ENCODE data around the gene DSCAML1. TPM values are rescaled to one million over a fixed set of nuclear protein-coding genes. Genes with fewer than 3 reads are reported as not detected.

DSCAML1 gene
- total RNA-seq, 4 donors from 2014 or later: 0.54 to 1.8 (median 0.99) TPM

GRCh38 chr11:117392001-117392690 lies 404.9 kb downstream of the DSCAML1 start:
- Histone ChIP-seq H3K36me3 (peaks cover 57 to 66% of the 10 kb centered on the region in 2 donors), H3K9me3 (no peaks in the 10 kb centered on the region), H3K4me1 (no peaks in the 10 kb centered on the region), H3K27ac (no peak overlapping the region), H3K27me3 (no peaks in the 10 kb centered on the region), H3K4me3 (replicated peaks in 1 of 3) (no peak overlapping the region)
- TF ChIP-seq POLR2A (IDR thresholded peaks at IDR 0.05) (no peak), CTCF (IDR thresholded peaks at IDR 0.05) (no peak)
- DNase-seq: no peak
- intact Hi-C loops (cut with DNase I): no loop called here
- 90% methylated on average over 9 to 10 of the region's 12 CpGs for WGBS, 2 donors

GRCh38 chr11:117391181-117391580 lies 405.8 kb downstream of the DSCAML1 start:
- Histone ChIP-seq H3K4me1 (no peaks in the 10 kb centered on the region), H3K9me3 (no peaks in the 10 kb centered on the region), H3K27me3 (no peaks in the 10 kb centered on the region), H3K36me3 (peaks cover 57 to 64% of the 10 kb centered on the region in 2 donors), H3K4me3 (replicated peaks in 1 of 3) (no peak overlapping the region), H3K27ac (no peak overlapping the region)
- WGBS, 2 donors: 93 to 95% methylated on average over 8 of the region's 8 CpGs
- TF ChIP-seq POLR2A (IDR thresholded peaks at IDR 0.05) (no peak), CTCF (IDR thresholded peaks at IDR 0.05) (no peak)
- DNase-seq: no peak
- intact Hi-C loops (cut with DNase I): no loop called here

GRCh38 chr11:117390743-117391142 lies 406.3 kb downstream of the DSCAML1 start:
- Histone ChIP-seq H3K36me3 (peaks cover 55 to 63% of the 10 kb centered on the region in 2 donors), H3K4me3 (replicated peaks in 1 of 3) (no peak overlapping the region), H3K4me1 (no peaks in the 10 kb centered on the region), H3K27ac (no peak overlapping the region), H3K9me3 (no peaks in the 10 kb centered on the region), H3K27me3 (no peaks in the 10 kb centered on the region)
- TF ChIP-seq POLR2A (IDR thresholded peaks at IDR 0.05) (no peak), CTCF (IDR thresholded peaks at IDR 0.05) (no peak)
- intact Hi-C loops (cut with DNase I): no loop called here
- no peak for DNase-seq
- WGBS, 2 donors: 87 to 97% methylated on average over 8 of the region's 8 CpGs

- no peaks in the 10 kb centered on the region for H3K4me1 ChIP-seq
- H3K9me3 ChIP-seq: no peaks in the 10 kb centered on the region
- no peak overlapping the region for H3K27ac ChIP-seq
- no peak for DNase-seq
- H3K27me3 ChIP-seq: no peaks in the 10 kb centered on the region
- WGBS, 2 donors: 89 to 98% methylated on average over 2 to 3 of the region's 3 CpGs
- no peak overlapping the region for H3K4me3 ChIP-seq (replicated peaks in 1 of 3)
- intact Hi-C loops (cut with DNase I): no loop called here
- TF ChIP-seq POLR2A (IDR thresholded peaks at IDR 0.05) (no peak), CTCF (IDR thresholded peaks at IDR 0.05) (no peak)
- H3K36me3 ChIP-seq: peaks cover 39 to 45% of the 10 kb centered on the region in 2 donors
Measured at GRCh38 chr11:117387992-117388755, 408.8 kb downstream of the DSCAML1 start.

- H3K4me1 ChIP-seq: no peaks in the 10 kb centered on the region
- DNase-seq: no peak
- peaks cover 27 to 34% of the 10 kb centered on the region in 2 donors for H3K36me3 ChIP-seq
- intact Hi-C loops (cut with DNase I): no loop called here
- WGBS, 2 donors: 95 to 97% methylated on average over 9 of the region's 9 CpGs
- no peak overlapping the region for H3K4me3 ChIP-seq (replicated peaks in 1 of 3)
- H3K27me3 ChIP-seq: no peaks in the 10 kb centered on the region
- H3K27ac ChIP-seq: no peak overlapping the region
- TF ChIP-seq POLR2A (IDR thresholded peaks at IDR 0.05): no peak
- no peak for TF ChIP-seq CTCF (IDR thresholded peaks at IDR 0.05)
- H3K9me3 ChIP-seq: no peaks in the 10 kb centered on the region
Measured at GRCh38 chr11:117385906-117386305, 411.1 kb downstream of the DSCAML1 start.
